Activated CD8-positive, alpha-beta memory T cell treated with anti-CD3 and anti-CD28 coated beads, Interleukin-2, amount 50 U/mL, for 24 hours (primary cell): ENCODE data around the gene MARK4.
"Not testable (repeated sequence)": the region's sequence is repeated elsewhere in the genome, so short reads cannot be mapped to it uniquely, and the experiment has no call there.

ENCODE experiments used
- DNase-seq: peaks from one replicate; pipeline ENCODE4 v3.0.0-alpha.2; 2020; ENCODE audit errors: extremely low read depth

MARK4 gene

GRCh38 chr19:45250832-45251451 is at the start of gene MARK4:
MARK4 (plus strand) TSS chr19:45251271; CDS start chr19:45251589, 318 bp downstream.
- no peak for DNase-seq

- no peak for DNase-seq
These were observed 48.4 kb upstream of the MARK4 start for GRCh38 chr19:45202637-45203036.

GRCh38 chr19:45205810-45206209 is 45.3 kb upstream of the MARK4 start:
- no peak for DNase-seq

DNA sequence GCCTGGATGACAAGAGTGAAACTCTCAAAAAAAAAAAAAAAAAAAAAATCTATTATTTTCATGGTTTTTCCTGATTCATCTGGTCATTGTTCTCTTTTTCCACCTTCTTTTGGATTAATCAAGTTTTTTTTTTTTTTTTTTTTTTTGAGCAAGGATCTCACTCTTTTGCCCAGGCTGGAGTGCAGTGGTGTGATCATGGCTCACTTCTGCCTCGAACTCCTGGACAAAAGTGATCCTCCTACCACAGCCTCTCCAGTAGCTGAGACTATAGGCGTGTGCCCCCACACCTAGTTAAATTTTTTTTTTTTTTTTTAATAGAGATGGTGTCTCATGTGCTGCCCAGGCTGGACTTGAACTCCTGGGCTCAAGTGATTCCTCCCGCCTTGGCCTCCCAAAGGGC is 44.7 kb upstream of the MARK4 start:
- no peak for DNase-seq

DNA sequence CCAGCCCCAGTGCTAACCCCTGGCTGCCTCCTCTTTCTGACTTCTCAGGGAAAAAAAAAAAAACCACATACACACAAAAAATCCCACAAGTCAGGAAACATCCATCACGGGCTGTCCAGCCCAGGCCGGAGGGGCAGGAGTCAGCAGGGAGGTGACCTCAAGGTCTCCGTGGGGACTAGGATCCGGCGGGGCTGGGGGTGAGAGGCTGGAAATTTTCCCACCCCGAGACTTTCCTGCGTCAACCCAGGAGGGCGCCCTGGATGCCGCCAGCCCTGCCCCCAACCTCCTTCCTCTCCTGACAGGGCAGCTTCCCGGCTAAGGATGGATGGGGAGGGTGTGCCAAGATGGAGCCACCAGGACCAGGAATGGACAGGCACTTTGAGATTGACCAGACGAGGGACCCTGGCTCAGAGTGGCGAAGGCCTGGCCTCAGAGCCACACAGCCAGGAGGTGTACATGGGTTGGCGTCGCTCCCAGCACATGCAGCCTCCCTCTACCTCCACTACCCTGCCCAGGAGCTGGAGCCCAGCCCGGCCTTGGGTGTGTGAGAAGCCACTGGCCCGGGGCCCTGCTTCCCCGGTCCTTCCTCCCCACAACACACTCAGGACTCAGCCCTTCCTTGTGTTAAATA is 39.2 kb upstream of the MARK4 start:
- no peak for DNase-seq

- DNase-seq: no peak
These were observed 38.0 kb upstream of the MARK4 start for GRCh38 chr19:45213031-45213430.

DNA sequence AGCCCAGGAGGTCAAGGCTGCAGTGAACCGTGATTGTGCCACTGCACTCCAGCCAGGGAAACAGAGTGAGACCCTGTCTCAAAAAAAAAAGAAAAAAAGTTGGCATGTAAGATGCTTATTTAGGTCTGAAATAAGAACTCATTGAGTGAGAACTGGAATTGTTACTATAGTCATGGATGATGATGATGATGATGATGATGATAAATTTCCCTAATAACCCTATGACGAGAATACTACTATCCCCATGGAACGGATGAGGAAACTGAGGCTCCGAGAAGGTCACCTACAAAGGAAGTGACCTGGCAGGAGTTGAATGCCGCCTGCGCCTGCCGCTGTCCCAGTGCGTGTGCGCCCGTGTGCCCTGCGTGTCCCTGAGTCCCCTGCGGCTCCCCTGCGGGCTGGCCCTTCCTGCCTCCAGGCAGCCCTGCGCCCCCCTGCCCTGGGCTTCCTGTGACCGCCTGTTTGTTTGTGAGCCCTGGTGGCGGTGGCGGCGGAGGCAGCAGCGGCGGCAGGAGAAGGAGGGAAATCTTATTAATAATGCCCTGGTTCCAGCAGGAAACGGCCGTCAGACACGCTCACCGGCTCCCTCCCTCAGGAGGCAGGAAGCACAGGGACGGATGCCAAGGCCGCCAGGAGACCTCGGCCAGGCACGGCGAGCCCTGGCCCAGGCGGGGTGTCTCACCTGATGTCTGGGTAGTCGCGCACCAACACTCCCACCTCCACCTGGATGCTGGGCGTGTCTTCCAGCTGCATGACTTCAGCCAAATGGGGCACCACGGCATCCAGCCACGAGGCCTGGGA is 35.5 kb upstream of the MARK4 start:
- DNase-seq: no peak

DNA sequence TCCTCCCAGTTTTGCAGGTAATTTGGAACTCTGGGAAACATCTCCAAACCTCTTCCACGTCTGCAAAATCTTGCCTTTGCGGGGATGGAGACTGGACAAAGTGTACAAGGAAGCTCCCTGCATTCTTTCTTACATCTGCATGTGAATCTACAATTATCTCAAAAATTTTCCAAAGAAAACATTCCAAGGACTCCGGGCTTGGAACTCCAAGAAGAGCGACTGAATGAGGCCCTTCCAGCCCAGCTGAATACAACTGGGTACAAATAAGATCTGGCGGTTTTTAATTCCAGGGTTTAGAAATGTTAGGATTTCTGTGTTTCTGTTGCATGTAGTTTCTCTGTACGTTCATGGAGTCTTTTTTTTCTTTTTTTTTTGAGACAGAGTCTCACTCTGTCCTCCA is 34.4 kb upstream of the MARK4 start:
- DNase-seq: no peak

- DNase-seq: no peak
These were observed 33.7 kb upstream of the MARK4 start for GRCh38 chr19:45217193-45217956.

DNA sequence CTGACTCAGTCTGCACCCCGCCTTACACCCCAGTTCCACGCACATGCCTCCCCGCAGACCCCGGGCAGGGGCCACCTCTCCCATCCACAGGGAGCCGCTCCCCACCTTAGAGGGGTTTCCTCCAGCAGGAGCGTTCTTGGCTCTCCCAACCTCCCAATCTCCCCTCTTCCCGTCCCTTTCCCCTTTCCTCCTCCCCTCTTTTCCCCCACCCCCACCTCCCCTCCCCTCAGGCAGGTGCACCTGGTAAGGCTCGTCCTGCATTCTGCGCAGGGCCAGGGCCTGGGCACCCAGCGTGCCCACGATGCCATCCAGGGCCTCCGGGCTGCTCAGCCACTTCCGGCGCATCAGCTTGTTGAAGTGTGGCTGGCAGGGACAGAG is 33.1 kb upstream of the MARK4 start:
- DNase-seq: no peak

- no peak for DNase-seq
These were observed 32.6 kb upstream of the MARK4 start for GRCh38 chr19:45218426-45218825.

DNA sequence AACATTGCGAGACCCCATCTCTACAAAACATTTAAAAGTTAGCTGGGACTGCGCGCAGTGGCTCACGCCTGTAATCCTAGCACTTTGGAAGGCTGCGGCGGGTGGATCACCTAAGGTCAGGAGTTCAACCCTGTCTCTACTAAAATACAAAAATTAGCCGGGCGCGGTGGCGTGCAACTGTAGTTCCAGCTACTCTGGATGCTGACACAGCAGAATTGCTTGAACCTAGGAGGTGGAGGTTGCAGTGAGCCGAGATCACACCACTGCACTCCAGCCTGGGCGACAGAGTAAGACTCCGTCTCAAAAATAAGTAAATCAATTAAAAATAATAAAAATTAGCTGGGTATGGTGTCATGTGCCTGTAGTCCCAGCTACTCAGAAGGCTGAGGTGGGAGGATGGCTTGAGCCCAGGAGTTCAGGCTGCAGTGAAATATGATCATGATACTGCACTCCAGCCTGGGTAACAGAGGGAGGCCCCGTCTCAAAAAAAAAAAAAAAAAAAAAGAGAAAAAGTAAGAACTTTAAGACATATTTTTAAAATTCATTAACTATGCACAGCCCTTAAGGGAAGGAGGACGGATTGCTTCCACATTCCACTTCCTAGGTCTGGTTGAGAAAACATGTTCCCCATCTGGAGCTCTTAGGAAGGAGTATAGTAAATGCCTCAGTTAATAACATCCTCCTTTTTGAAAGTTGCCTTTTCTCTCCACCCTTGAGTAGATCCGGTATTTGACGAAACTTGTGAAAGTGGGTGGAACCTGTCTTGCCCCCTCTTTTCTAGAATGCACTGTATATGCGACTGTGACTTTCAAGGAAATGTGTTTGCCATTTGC is 31.9 kb upstream of the MARK4 start:
- no peak for DNase-seq

GRCh38 chr19:45222724-45223123 is 28.3 kb upstream of the MARK4 start:
- no peak for DNase-seq

GRCh38 chr19:45223879-45224278 is 27.2 kb upstream of the MARK4 start:
- DNase-seq: no peak

GRCh38 chr19:45224645-45225044 is 26.4 kb upstream of the MARK4 start:
- no peak for DNase-seq

- not testable (repeated sequence) for DNase-seq
These were observed 22.0 kb upstream of the MARK4 start for GRCh38 chr19:45229056-45229455.

GRCh38 chr19:45231891-45232290 is 19.2 kb upstream of the MARK4 start:
- no peak for DNase-seq

DNA sequence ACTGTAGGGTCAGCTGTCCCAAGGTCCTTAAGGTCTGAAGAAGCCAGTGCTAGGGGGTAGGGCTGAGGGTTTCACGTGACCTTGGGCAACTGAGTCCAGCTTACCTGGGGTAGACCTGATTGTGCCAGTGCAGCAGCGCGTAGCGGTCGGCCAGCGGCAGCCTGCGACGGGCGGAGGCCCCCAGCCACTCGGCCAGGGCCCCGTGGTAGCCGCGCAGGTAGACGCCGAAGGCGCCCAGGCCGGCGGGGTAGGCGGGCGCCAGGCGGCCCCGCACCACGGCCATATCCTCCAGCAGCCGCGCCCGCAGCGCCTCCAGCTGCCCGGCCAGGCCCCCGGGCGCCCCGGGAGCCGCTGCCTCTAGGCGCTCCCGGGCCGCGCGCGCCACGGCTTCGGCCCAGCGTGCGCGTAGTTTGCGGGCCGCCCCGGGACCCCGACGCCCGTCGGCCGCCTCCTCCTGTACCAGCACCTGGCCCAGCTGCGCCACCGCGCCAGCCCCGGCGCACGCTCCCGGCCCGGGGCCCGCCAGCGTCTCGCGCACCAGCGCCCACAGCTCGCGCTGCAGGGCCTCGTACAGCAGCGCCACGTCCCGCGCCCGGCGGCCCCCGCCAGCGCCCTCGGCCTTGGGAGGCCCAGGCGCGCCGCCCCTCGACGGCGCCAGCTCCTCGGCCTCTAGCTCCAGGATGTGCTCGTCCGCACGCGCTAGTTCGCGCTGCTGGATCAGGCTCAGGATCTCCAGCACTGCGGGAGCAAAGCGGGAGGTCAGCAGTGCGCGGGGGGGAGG is 16.8 kb upstream of the MARK4 start:
- no peak for DNase-seq

DNA sequence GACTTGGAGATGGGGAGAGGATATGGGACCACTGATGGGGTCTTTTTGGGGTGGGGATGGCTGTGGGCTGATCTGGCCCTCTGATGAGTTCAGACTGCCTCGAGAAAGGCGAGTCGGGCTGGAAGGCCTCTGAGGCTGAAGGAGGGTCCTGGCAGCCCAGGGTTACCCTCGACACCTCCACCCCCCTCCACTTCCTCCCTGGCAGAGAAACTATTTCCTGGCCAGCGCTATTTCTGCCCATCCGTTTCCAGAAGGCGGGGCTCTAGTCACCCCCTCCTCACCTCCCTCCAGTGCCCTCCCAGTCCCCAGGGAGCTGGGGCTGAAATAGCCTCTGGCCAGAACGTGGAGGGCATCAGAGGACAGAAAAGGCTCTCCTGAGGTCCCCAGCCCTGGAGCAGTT is 15.6 kb upstream of the MARK4 start:
- DNase-seq: no peak

- no peak for DNase-seq
These were observed 12.5 kb upstream of the MARK4 start for GRCh38 chr19:45238556-45238955.
